Esophagus muscularis mucosa (tissue), 4 donors: ENCODE measurements around the gene LPIN2.

ENCODE experiments used
- CTCF ChIP-seq, 3 experiments: fragments of 200-600 bp in 2 of 3; fragments of 450-650 bp in 1 of 3; sonication (generic) in 2 of 3; IDR thresholded peaks; one replicate each; pipeline ENCODE4 v1.5.1; 2017 to 2019; ENCODE audit warnings: antibody characterized with exemption in 3 of 3, mild to moderate bottlenecking in 2 of 3, moderate library complexity in 1 of 3
- EP300 ChIP-seq: sonication (generic); formaldehyde crosslinking; IDR thresholded peaks from one replicate; pipeline ENCODE4 v1.6.1; 2017; ENCODE audit warnings: antibody characterized with exemption
- POLR2A ChIP-seq: fragments of 450-650 bp; IDR thresholded peaks from one replicate; pipeline ENCODE4 v1.6.1; 2017; ENCODE audit warnings: antibody characterized with exemption, moderate library complexity, mild to moderate bottlenecking, low read depth

DNA sequence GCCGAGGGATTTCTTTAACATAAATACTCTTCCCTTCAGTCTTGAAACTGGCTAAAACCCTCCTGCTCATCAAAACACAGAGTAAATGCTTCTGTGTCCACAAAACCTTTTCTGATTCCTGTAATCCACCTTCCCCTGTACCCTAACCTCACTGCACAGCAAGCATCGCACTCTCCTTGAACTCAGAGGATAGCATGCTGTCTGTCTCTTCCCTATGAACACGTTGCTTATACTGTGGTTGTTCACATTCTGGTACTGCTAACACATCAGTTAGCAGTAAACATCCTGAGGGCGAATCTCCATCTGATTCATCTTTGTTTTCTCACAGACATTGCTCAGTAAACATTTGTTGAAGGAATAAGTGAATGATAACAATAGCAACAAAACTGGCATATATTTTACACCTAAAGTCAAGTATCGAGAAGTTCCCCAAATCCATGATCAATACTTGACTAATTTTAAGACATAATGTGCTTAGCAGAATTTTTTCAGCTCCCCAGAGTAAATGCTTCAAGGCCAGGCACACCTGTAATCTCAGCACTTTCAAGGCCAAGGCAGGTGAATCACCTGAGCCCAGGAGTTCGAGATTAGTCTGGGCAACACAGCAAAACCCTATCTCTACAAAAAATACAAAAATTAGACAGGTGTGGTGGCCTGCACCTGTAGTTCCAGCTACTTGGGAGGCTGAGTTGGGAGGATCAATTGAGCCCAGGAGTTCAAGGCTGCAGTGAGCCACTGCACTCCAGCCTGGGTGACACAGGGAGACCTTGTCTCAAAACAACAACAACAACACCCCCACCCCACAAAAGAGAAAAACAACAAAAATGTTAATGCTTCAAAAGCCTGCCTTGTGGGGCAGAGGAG, 45.6 kb upstream of the LPIN2 start:
- TF ChIP-seq CTCF (IDR thresholded peaks at IDR 0.05) (no peak), POLR2A (no peak), EP300 (no peak)
